Psoas muscle (tissue), 8 donors: Measurements from ENCODE around the gene NTN5. TPM values are rescaled to one million over a fixed set of nuclear protein-coding genes. Genes with fewer than 3 reads are reported as not detected.
"Not testable (repeated sequence)": the region's sequence is repeated elsewhere in the genome, so short reads cannot be mapped to it uniquely, and the experiment has no call there.

Source experiments
- ATAC-seq, 4 donors: fragments of 200-7000 bp; cut with Tn5 transposase; one replicate each; pipeline ENCODE4 v1.9.1; 2020; ENCODE audit warnings: moderate library complexity in 3 of 4, mild to moderate bottlenecking in 2 of 4
- DNase-seq, 2 donors: peaks; one replicate each; pipeline ENCODE4 v3.0.0-alpha.2; 2020
- H3K27ac ChIP-seq: fragments of 200-600 bp; one replicate; pipeline ENCODE4 v1.8.0; 2022
- H3K27me3 ChIP-seq, 3 donors: fragments of 200-600 bp in 1 of 3; one replicate each; pipeline versions ENCODE4 v1.6.1 to v1.8.0; 2013 to 2022; ENCODE audit warnings: low read length in 2 of 3, mild to moderate bottlenecking in 2 of 3, moderate library complexity in 1 of 3; ENCODE audit not compliant: insufficient read depth in 3 of 3
- H3K36me3 ChIP-seq, 2 donors: fragments of 200-600 bp in 1 of 2; one replicate each; pipeline versions ENCODE4 v1.6.1 to v1.8.0; 2013 to 2022; ENCODE audit warnings: low read depth in 1 of 2, mild to moderate bottlenecking in 1 of 2, moderate library complexity in 1 of 2; ENCODE audit not compliant: insufficient read depth in 1 of 2
- H3K4me1 ChIP-seq: fragments of 200-600 bp; one replicate; pipeline ENCODE4 v1.8.0; 2022
- H3K4me3 ChIP-seq: fragments of 200-600 bp; one replicate; pipeline ENCODE4 v1.8.0; 2022; ENCODE audit warnings: mild to moderate bottlenecking
- H3K9me3 ChIP-seq: fragments of 200-600 bp; one replicate; pipeline ENCODE4 v1.8.0; 2022
- WGBS, 3 donors: extraction: QIAGEN DNeasy Blood & Tissue Kit; methylation state at CpG; one replicate each; pipeline versions ENCODE4 v1.1.6 to v1.1.7; 2013; 5-methylcytosine and 5-hydroxymethylcytosine counted together
- intact Hi-C, 2 donors: fragments of 100-400 bp; cut with DNase I; formaldehyde crosslinking; loops; one replicate each; pipeline versions ENCODE4 v1.11.0 to v1.14.2; 2022
- polyA plus RNA-seq, 3 donors: library from polyadenylated mRNA; stranded (reverse); fragments of 200-250 nt; gene quantifications; one replicate each; pipeline ENCODE4 v1.2.3, GENCODE V29; 2013
- total RNA-seq, 4 donors: library from RNA; stranded (reverse); fragmentation: NEBNext Ultra II Directional in 2 of 4; extraction: Animal tissue kit (Norgen Biotek cat#: 25700) in 2 of 4; gene quantifications; one replicate each; pipeline versions ENCODE4 v1.2.1 to v1.2.4, GENCODE V29; 2021 to 2023
- TF ChIP-seq, protein P1 (sequence below): fragments of 200-600 bp; IDR thresholded peaks from one replicate; pipeline ENCODE4 v1.8.0; 2022; ENCODE audit warnings: antibody characterized with exemption
- donor health status: healthy with polysubstance abuse.
- donor health status: DM: no; HTN: no; CAD: no; lungs with moderate emphysema.
- donor health status: Bipolar disorder and iron deficiency.
- donor health status: healthy.
- donor health status: DM: yes; HTN: yes; CAD: no.
- donor health status: DM: no; HTN: no; CAD: no.
- donor health status: DM: no; HTN: no; CAD: no.
- donor health status: DM: yes; HTN: yes; CAD: no.

NTN5 gene
- total and polyA plus RNA-seq, 7 donors: 0.04 to 0.21 TPM; not detected in 5

DNA sequence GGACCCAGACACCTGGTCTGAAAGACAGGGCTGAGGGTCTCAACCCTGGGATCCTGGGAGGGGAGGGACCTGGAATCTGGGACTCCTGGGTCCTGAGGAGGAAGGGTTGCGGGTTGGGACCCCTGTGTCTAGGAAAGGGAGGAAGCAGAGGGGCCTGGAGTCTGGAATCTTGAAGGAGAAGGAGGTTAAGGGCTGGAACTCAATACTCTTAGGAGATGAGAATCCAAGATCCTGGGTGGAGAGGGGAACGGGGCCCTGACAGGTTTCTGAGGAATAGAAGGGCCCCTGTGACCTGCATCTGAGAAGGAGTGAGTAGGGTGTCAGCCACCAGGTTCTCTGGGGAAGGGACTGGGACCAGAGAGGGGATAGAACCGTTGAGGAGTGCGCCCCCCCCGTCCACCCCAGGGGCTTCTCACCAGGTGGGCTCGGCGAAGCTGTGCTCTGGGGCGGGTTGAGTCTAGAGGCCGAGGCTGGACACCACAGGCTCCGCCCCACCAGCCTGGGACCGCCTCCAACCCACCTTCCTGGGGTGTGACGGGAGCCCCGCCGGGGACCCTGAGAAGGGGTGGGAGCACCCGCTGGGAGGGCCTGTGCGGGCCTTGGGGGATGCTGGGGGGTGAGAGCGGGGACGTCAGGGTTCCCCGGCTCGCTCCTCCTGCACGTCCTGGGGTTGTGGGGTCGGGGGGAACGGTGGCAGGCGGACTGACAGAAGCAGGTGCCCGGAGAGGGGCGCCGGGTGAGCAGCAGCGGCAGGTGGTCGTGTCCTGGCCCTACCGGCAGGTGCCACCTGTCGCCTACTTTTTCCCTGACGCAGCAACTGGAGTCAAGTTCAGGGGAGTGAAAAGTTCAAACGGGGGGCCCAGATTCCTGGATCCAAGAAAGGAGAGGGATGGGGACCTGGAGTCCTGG, 46.7 kb upstream of the NTN5 start, which contains the start of gene MAMSTR:
Gene MAMSTR (minus strand): TSS at position 463 of the 909 bp plus-strand sequence. CDS start 694 bp downstream, outside the sequence.
- peaks cover 30% of the 10 kb centered on the region for H3K4me1 ChIP-seq
- WGBS, 3 donors: 21 to 40% (median 29%) methylated on average over 33 of the region's 33 CpGs
- H3K9me3 ChIP-seq: no peaks in the 10 kb centered on the region
- peak within 1 kb of the TSS; percentile 91 for H3K27ac ChIP-seq
- H3K4me3 ChIP-seq: peak within 1 kb of the TSS; percentile 78
- intact Hi-C loops: loop anchor here (2.0 to 5.0 kb wide), 2 partner anchors 42 to 81 kb away; no protein-coding TSS in a partner anchor
- peak; percentile 43 to 60 (median 56) for ATAC-seq
- H3K27me3 ChIP-seq: no peaks in the 10 kb centered on the region
- TF ChIP-seq, protein P1, sequence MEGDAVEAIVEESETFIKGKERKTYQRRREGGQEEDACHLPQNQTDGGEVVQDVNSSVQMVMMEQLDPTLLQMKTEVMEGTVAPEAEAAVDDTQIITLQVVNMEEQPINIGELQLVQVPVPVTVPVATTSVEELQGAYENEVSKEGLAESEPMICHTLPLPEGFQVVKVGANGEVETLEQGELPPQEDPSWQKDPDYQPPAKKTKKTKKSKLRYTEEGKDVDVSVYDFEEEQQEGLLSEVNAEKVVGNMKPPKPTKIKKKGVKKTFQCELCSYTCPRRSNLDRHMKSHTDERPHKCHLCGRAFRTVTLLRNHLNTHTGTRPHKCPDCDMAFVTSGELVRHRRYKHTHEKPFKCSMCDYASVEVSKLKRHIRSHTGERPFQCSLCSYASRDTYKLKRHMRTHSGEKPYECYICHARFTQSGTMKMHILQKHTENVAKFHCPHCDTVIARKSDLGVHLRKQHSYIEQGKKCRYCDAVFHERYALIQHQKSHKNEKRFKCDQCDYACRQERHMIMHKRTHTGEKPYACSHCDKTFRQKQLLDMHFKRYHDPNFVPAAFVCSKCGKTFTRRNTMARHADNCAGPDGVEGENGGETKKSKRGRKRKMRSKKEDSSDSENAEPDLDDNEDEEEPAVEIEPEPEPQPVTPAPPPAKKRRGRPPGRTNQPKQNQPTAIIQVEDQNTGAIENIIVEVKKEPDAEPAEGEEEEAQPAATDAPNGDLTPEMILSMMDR: no peak
- DNase-seq: peak; percentile 62 to 77
- no peaks in the 10 kb centered on the region for H3K36me3 ChIP-seq

DNA sequence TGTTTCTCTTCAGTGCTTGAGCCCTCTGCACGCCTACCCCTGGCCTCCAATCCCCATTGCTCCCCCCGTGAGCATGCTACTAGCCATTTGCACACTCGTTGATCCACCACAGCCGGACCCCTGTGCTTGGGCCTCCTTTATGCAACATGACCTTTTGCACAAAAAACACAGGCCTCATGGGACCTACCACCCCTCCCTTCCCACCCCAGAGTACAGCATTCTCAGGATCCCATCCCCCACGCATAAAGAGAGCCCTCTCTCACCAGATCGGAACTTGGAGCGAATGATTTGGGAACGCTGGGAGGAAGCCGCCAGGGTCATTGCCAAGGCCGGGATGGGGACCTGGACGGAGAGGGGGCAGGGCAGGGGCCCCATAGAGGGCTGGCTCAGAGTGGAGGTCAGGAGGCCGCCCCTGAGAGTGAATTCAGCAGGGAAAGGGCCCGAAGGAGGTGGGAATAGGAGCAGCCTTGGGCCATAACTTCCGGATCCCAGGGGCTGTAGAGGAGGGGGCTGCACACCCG, 46.0 kb upstream of the NTN5 start:
- TF ChIP-seq, protein P1: no peak
- H3K4me3 ChIP-seq: peak overlapping the region; percentile 78
- intact Hi-C loops: loop anchor here (2.0 to 5.0 kb wide), 2 partner anchors 41 to 80 kb away; no protein-coding TSS in a partner anchor
- H3K27me3 ChIP-seq: no peaks in the 10 kb centered on the region
- peak overlapping the region; percentile 91 for H3K27ac ChIP-seq
- 13 to 14% (median 13%) methylated on average over 15 of the region's 15 CpGs for WGBS, 3 donors
- H3K9me3 ChIP-seq: no peaks in the 10 kb centered on the region
- peak in 1 of 2 donors; percentile 69 for DNase-seq
- peaks cover 0 to under 1% of the 10 kb centered on the region in 2 donors for H3K36me3 ChIP-seq
- peaks cover 30% of the 10 kb centered on the region for H3K4me1 ChIP-seq
- ATAC-seq: no peak

DNA sequence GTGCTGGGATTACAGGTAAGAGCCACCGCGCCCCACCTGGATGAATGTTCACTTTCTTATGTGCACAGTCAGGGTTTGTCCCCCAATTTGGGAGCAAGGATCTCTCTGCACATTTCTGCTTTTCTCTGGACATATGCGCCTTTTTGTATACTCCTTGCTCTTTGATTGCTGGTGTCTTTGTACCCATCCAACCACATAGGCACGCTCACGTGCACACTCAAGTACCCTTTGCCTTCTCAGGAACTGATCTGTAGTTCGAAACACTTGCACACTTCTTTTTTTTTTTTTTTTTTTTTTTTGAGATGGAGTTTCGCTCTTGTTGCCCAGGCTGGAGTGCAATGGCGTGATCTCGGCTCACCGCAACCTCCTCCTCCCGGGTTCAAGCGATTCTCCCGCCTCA, 45.3 kb upstream of the NTN5 start:
- intact Hi-C loops: loop anchor here (2.0 to 5.0 kb wide), 2 partner anchors 41 to 79 kb away; no protein-coding TSS in a partner anchor
- not testable (repeated sequence) for ATAC-seq, DNase-seq, H3K9me3 ChIP-seq, H3K36me3 ChIP-seq, H3K27me3 ChIP-seq
- Histone ChIP-seq H3K4me3 (peak overlapping the region; percentile 78), H3K27ac (peak overlapping the region; percentile 91), H3K4me1 (peaks cover 33% of the 10 kb centered on the region)
- 71 to 81% (median 77%) methylated on average over 13 of the region's 13 CpGs for WGBS, 3 donors

DNA sequence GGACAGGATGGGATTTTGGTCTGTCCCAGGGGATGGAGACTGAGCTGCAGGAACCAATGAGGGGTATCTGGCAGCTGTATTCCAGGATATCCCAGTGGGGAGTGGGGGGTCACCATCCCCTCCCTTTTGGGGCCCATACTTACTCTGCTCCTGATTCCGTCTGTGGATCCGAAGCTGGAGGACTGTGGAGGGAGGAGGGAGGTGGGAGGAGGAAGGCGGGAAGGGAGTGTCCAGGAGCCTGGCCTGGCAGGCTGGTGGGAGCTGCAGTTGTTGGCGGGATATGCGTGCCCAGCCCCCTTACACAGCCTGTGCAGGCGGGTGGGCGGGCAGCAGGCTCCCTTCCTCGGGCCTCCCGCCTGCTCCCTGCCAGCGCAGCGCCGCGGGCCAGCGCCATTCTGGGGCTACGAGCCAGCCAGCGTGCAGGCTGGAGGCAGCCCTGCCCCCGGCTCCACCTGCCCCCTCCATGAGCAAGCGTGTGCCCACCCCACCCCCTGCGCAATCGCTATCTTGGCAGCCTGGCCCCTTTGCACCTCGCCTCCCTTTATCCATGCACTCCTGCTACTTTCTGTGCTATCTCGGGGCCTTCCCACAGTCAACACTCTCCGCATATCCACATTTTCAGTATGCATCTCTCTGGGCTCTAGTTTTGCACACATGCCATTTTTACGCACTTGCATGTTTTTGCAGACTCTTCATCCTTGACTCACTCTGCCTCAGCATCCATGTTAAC, 43.9 kb upstream of the NTN5 start:
- Histone ChIP-seq H3K4me1 (peaks cover 35% of the 10 kb centered on the region), H3K9me3 (no peaks in the 10 kb centered on the region), H3K36me3 (peaks cover 0 to 17% of the 10 kb centered on the region in 2 donors), H3K27me3 (no peaks in the 10 kb centered on the region), H3K27ac (peak overlapping the region; percentile 91), H3K4me3 (peak overlapping the region; percentile 78)
- DNase-seq (peak; percentile 64 to 79), ATAC-seq (peak in 1 of 4 donors; percentile 11)
- intact Hi-C loops: loop anchor here in 1 of 2 donors (5.0 kb wide), 1 partner anchor 39 kb away; no protein-coding TSS in a partner anchor
- TF ChIP-seq, protein P1: no peak
- WGBS, 3 donors: 3 to 9% (median 5%) methylated on average over 11 to 24 of the region's 24 CpGs
